GM13976 (cell line): ENCODE results near the gene KLHL12.
A peak's percentile ranks its signal among the peaks of the same experiment; 100 is the strongest.

Source experiments
- DNase-seq: peaks from one replicate; pipeline ENCODE4 v3.0.0; 2012; ENCODE audit warnings: low spot score
- in situ Hi-C: fragments of 300-500 bp; cut with MboI; formaldehyde crosslinking; loops from one replicate; pipeline ENCODE4 v1.12.0; 2022; ENCODE audit warnings: low sequenced_read_pairs, mixed read lengths, inconsistent platforms; ENCODE audit not compliant: unreplicated experiment
- TF ChIP-seq, protein P1 (sequence below): IDR thresholded peaks from 2 replicates; pipeline ENCODE4 v1.5.1; 2012; ENCODE audit warnings: borderline replicate concordance, mild to moderate bottlenecking; ENCODE audit not compliant: insufficient read depth; ENCODE audit errors: extremely low read depth, missing control alignments, control extremely low read depth

KLHL12 gene

GRCh38 chr1:202958544-202959275 lies 31.7 kb upstream of the KLHL12 start:
- TF ChIP-seq, protein P1, sequence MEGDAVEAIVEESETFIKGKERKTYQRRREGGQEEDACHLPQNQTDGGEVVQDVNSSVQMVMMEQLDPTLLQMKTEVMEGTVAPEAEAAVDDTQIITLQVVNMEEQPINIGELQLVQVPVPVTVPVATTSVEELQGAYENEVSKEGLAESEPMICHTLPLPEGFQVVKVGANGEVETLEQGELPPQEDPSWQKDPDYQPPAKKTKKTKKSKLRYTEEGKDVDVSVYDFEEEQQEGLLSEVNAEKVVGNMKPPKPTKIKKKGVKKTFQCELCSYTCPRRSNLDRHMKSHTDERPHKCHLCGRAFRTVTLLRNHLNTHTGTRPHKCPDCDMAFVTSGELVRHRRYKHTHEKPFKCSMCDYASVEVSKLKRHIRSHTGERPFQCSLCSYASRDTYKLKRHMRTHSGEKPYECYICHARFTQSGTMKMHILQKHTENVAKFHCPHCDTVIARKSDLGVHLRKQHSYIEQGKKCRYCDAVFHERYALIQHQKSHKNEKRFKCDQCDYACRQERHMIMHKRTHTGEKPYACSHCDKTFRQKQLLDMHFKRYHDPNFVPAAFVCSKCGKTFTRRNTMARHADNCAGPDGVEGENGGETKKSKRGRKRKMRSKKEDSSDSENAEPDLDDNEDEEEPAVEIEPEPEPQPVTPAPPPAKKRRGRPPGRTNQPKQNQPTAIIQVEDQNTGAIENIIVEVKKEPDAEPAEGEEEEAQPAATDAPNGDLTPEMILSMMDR = no peak
- in situ Hi-C loops = no loop called here
- DNase-seq = peak; percentile 37

DNA sequence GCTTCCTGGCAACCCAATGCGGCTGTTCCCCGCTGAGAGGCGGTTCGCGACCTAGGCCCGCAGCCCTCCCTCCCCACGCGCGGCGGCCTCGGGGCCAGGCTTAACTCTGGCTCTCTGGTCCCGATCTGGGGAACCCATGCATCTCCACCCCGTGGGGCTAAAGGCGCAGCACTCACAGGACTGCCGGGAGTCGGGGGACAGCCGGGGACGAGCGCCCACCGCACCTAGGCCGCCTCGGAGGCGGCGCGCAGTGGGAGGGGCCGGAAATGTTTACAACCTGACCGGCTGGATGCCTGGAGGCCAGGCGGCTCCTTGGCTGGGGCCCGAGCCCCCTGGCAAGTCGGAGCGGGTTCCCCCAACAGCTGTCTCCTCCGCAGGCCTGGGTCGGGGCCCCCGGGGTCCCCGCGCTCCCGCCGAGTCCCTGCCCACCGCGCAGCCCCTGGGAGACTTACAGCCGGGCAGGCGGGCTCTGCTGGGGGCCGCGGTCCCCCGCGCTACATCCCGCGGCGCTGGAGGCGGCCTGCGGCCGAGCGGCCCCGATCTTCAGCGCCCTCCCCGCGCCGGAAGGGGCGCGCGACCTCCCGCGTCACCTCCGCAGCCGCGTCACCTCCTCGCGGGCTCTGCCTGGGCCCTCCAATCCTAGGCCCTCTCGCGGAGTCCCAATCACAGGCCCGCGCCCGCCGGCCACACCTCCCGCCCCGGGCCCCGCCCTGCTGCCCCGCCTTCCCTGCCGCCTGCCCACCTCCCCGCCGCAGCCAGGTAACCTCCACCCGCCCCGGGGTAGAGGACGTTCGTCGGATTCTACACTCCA lies 30.9 kb upstream of the KLHL12 start, which contains the start of gene ADIPOR1:
TSS of gene ADIPOR1 (minus strand) at position 580 of the 811 bp plus-strand sequence. CDS start 7,242 bp downstream, outside the sequence.
- peak; percentile 99 for DNase-seq
- TF ChIP-seq, protein P1 = no peak
- in situ Hi-C loops = no loop called here

- in situ Hi-C loops = no loop called here
- TF ChIP-seq, protein P1 = no peak
- DNase-seq = no peak
Measured at GRCh38 chr1:202956969-202957368, 29.9 kb upstream of the KLHL12 start.

- in situ Hi-C loops = no loop called here
- TF ChIP-seq, protein P1 = no peak
- DNase-seq = no peak
Measured at GRCh38 chr1:202954057-202954745, 27.2 kb upstream of the KLHL12 start.

DNA sequence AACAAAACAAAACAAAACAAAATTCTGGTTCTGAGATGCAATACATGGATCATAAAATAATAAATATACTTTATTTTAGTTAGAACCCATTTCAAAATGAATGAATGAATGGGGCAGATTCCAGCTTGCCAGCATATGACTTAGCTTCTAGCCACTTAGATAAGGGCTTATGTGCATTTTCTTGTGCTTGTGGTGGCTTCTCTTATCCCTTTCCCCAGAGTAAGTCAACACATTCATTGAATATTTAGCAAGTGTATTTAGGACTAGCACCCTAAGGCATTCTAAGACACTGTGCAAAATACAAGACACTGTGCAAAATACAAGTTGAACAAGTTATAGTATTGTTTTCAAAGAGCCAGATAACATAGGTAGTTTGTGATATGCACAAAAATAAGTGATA lies 26.4 kb upstream of the KLHL12 start:
- TF ChIP-seq, protein P1 = no peak
- in situ Hi-C loops = no loop called here
- no peak for DNase-seq

GRCh38 chr1:202952818-202953217 lies 25.8 kb upstream of the KLHL12 start:
- no peak for DNase-seq
- in situ Hi-C loops = no loop called here
- TF ChIP-seq, protein P1 = no peak
